OCI-LY7 (cell line): ENCODE results near the gene NRG4. TPM values are rescaled to one million over a fixed set of nuclear protein-coding genes. Genes with fewer than 3 reads are reported as not detected.
A peak's percentile ranks its signal among the peaks of the same experiment; 100 is the strongest.

ENCODE experiments used
- BruUV-seq: library from RNA; stranded (reverse); fragments of 400-500 nt; replicated peaks from 2 replicates; lab custom pipeline; 2021; lab: Mats Ljungman, UMichigan
- CTCF ChIA-PET: fragments of 300-600 bp; sonication (Branson Sonifier 250); formaldehyde crosslinking; loops from one replicate; lab custom pipeline; 2022; ENCODE audit warnings: antibody characterized with exemption; ENCODE audit not compliant: unreplicated experiment; lab: Charles Lee
- POLR2A ChIA-PET: fragments of 300-600 bp; sonication (Branson Sonifier 250); formaldehyde crosslinking; loops from one replicate; lab custom pipeline; 2022; ENCODE audit warnings: antibody characterized with exemption; lab: Charles Lee
- DNase-seq: peaks from one replicate; pipeline ENCODE4 v3.0.0-alpha.2; 2015; ENCODE audit warnings: low spot score
- H2AFZ ChIP-seq: fragments of 200-600 bp; sonication (generic), shearing (Covaris generic); 2 replicates; pipeline ENCODE4 v1.6.1; 2014; ENCODE audit warnings: mild to moderate bottlenecking, antibody characterized with exemption, low read length, moderate library complexity
- H3K27ac ChIP-seq: fragments of 200-600 bp; sonication (generic); 2 replicates; pipeline ENCODE4 v1.5.1; 2014; ENCODE audit warnings: mixed run types, low read depth, mild to moderate bottlenecking, moderate library complexity, low read length, inconsistent platforms; ENCODE audit not compliant: poor library complexity, severe bottlenecking
- H3K36me3 ChIP-seq: fragments of 200-600 bp; sonication (generic); 2 replicates; pipeline ENCODE4 v1.6.1; 2014; ENCODE audit warnings: mild to moderate bottlenecking, antibody characterized with exemption, low read length, moderate library complexity, mixed read lengths; ENCODE audit not compliant: insufficient read depth
- H3K4me1 ChIP-seq: fragments of 200-600 bp; sonication (generic); 2 replicates; pipeline ENCODE4 v1.5.1; 2014; ENCODE audit warnings: mild to moderate bottlenecking, low read length; ENCODE audit not compliant: insufficient read depth, poor library complexity, severe bottlenecking
- H3K4me2 ChIP-seq: fragments of 200-600 bp; sonication (generic); 2 replicates; pipeline ENCODE4 v1.6.1; 2014; ENCODE audit warnings: mild to moderate bottlenecking, low read length
- H3K4me3 ChIP-seq: fragments of 200-600 bp; sonication (generic); 2 replicates; pipeline ENCODE4 v1.5.1; 2014; ENCODE audit warnings: mild to moderate bottlenecking, low read depth, low read length; ENCODE audit not compliant: poor library complexity, severe bottlenecking
- H3K79me2 ChIP-seq: fragments of 200-600 bp; sonication (generic); 2 replicates; pipeline ENCODE4 v1.6.1; 2016; ENCODE audit warnings: low read depth, mild to moderate bottlenecking, low read length, moderate library complexity, mixed read lengths; ENCODE audit not compliant: insufficient read depth
- H3K9me2 ChIP-seq: fragments of 200-600 bp; sonication (generic); 2 replicates; pipeline ENCODE4 v1.6.1; 2016; ENCODE audit warnings: mild to moderate bottlenecking, low read length, mixed read lengths; ENCODE audit not compliant: insufficient read depth
- H3K9me3 ChIP-seq: fragments of 200-600 bp; sonication (generic); 2 replicates; pipeline ENCODE4 v1.6.1; 2014; ENCODE audit warnings: mild to moderate bottlenecking, mixed run types, low read length, mixed read lengths
- H4K20me1 ChIP-seq: fragments of 200-600 bp; sonication (generic); 2 replicates; pipeline ENCODE4 v1.6.1; 2014; ENCODE audit warnings: mild to moderate bottlenecking, antibody characterized with exemption, low read length, moderate library complexity, mixed read lengths; ENCODE audit not compliant: insufficient read depth
- CTCF ChIP-seq: fragments of 200-600 bp; sonication (generic); conservative IDR thresholded peaks from 2 replicates; pipeline ENCODE4 v1.5.1; 2014; ENCODE audit warnings: mild to moderate bottlenecking, antibody characterized with exemption, low read length, moderate library complexity, mixed read lengths
- EZH2phosphoT487 ChIP-seq: fragments of 200-600 bp; sonication (generic); IDR thresholded peaks from 2 replicates; pipeline ENCODE4 v1.6.1; 2018; ENCODE audit warnings: low read depth, borderline replicate concordance, mild to moderate bottlenecking, mixed run types, antibody characterized with exemption, low read length, moderate library complexity, mixed read lengths
- intact Hi-C: fragments of 100-400 bp; cut with micrococcal nuclease; formaldehyde crosslinking; loops from one replicate; pipeline ENCODE4 v1.10.0; 2022; ENCODE audit not compliant: unreplicated experiment
- total RNA-seq, 2 experiments: library from RNA; depleted of rRNA in 1 of 2; stranded (reverse); fragments of >200 nt in 1 of 2; shearing (Covaris generic) in 1 of 2; gene quantifications; 2 replicates each; pipeline ENCODE4 v1.2.3, GENCODE V29; 2014 to 2022

NRG4 gene
- total RNA-seq, 2 experiments from 2014 or later: not detected

GRCh38 chr15:75905231-75905630, 107.0 kb downstream of the NRG4 start:
- peaks cover 31% of the 10 kb centered on the region for H3K36me3 ChIP-seq
- no peak overlapping the region for H3K27ac ChIP-seq
- POLR2A ChIA-PET: interaction anchor here (0.8 kb wide), 1 partner anchor 431 kb away, joined by 5 read pairs; the partner anchor contains the start of gene ISL2
- no peak overlapping the region for H3K4me3 ChIP-seq
- H3K9me3 ChIP-seq: no peaks in the 10 kb centered on the region
- H3K4me2 ChIP-seq: peak overlapping the region; percentile 35
- DNase-seq: no peak
- H3K4me1 ChIP-seq: peaks cover 17% of the 10 kb centered on the region
- BruUV-seq: no TSS peak
- H4K20me1 ChIP-seq: no peaks in the 10 kb centered on the region
- H3K9me2 ChIP-seq: no peaks in the 10 kb centered on the region
- H3K79me2 ChIP-seq: peaks cover 6% of the 10 kb centered on the region; the same call in 1 of the 2 replicates
- TF ChIP-seq CTCF (no peak), EZH2phosphoT487 (no peak)
- CTCF ChIA-PET: no interaction called here
- H2AFZ ChIP-seq: no peak overlapping the region
- intact Hi-C loops: no loop called here

GRCh38 chr15:75903331-75904239, 108.6 kb downstream of the NRG4 start, which contains the start of gene FBXO22:
FBXO22 (plus strand) TSS chr15:75903878; CDS start chr15:75903964, 86 bp downstream.
- H3K4me3 ChIP-seq: peak within 1 kb of the TSS; percentile 93
- H3K79me2 ChIP-seq: peaks cover 6% of the 10 kb centered on the region; the same call in 1 of the 2 replicates
- H3K36me3 ChIP-seq: peaks cover 16% of the 10 kb centered on the region; the same call in 1 of the 2 replicates
- H3K9me2 ChIP-seq: no peaks in the 10 kb centered on the region
- no peaks in the 10 kb centered on the region for H3K9me3 ChIP-seq
- TSS peak; percentile 96 for BruUV-seq
- TF ChIP-seq CTCF (no peak), EZH2phosphoT487 (no peak)
- peak within 1 kb of the TSS; percentile 84 for H3K4me2 ChIP-seq
- H3K4me1 ChIP-seq: peaks cover 17% of the 10 kb centered on the region
- H3K27ac ChIP-seq: peak within 1 kb of the TSS; percentile 60
- ChIA-PET CTCF (interaction anchor here (0.6 to 1.3 kb wide), 2 partner anchors 25 to 450 kb away, joined by 3 to 4 read pairs; no protein-coding TSS in a partner anchor), POLR2A (interaction anchor here (0.6 to 0.9 kb wide), 4 partner anchors 31 to 860 kb away, joined by 3 to 6 read pairs (median 4); partner anchors contain the start of gene UBE2Q2)
- DNase-seq: peak; percentile 92
- peak within 1 kb of the TSS; percentile 94 for H2AFZ ChIP-seq
- no peaks in the 10 kb centered on the region for H4K20me1 ChIP-seq
- intact Hi-C loops: loop anchor here (2.0 kb wide), 1 partner anchor 59 kb away; no protein-coding TSS in a partner anchor
